ENCODE results near the gene PDGFRB. TPM values are rescaled to one million over a fixed set of nuclear protein-coding genes. Genes with fewer than 3 reads are reported as not detected.

Gene PDGFRB
- total and polyA plus RNA-seq, 4 donors = 5.2 to 13.1 (median 8.3) TPM

- Histone ChIP-seq H3K36me3 (ENCODE audit: control insufficient read depth in 4 of 4, insufficient read depth in 3 of 4, low read depth in 1 of 4, low read length in 3 of 4) (no peaks in the 10 kb centered on the region), H3K9ac (ENCODE audit: low read depth in 1 of 2, low read length in 2 of 2) (no peak overlapping the region), H3K27ac (ENCODE audit: low read depth in 1 of 2, low read length in 2 of 2) (no peak overlapping the region), H3K4me1 (ENCODE audit: control insufficient read depth in 4 of 4, insufficient read depth in 4 of 4, low read length in 3 of 4) (no peaks in the 10 kb centered on the region), H3K27me3 (ENCODE audit: control insufficient read depth in 4 of 4, insufficient read depth in 4 of 4, low read length in 3 of 4) (no peaks in the 10 kb centered on the region), H3K9me3 (ENCODE audit: control insufficient read depth in 4 of 4, low read length in 3 of 4) (no peaks in the 10 kb centered on the region), H3K4me3 (ENCODE audit: low read depth in 1 of 3, low read length in 3 of 3) (no peak overlapping the region)
- DNase-seq (ENCODE audit: low spot score) = peak; percentile 27
- TF ChIP-seq FOXA1 (IDR thresholded peaks at IDR 0.05) (no peak), YY1 (IDR thresholded peaks at IDR 0.05) (no peak), CTCF (IDR thresholded peaks at IDR 0.05; ENCODE audit: low read depth, low read length, missing input control) (no peak), RXRA (IDR thresholded peaks at IDR 0.05) (no peak), REST (IDR thresholded peaks at IDR 0.05) (no peak), SP1 (IDR thresholded peaks at IDR 0.05) (no peak), FOXA2 (IDR thresholded peaks at IDR 0.05) (no peak), HNF4A (conservative IDR thresholded peaks at IDR 0.05) (no peak)
- TF ChIP-seq, protein P1, sequence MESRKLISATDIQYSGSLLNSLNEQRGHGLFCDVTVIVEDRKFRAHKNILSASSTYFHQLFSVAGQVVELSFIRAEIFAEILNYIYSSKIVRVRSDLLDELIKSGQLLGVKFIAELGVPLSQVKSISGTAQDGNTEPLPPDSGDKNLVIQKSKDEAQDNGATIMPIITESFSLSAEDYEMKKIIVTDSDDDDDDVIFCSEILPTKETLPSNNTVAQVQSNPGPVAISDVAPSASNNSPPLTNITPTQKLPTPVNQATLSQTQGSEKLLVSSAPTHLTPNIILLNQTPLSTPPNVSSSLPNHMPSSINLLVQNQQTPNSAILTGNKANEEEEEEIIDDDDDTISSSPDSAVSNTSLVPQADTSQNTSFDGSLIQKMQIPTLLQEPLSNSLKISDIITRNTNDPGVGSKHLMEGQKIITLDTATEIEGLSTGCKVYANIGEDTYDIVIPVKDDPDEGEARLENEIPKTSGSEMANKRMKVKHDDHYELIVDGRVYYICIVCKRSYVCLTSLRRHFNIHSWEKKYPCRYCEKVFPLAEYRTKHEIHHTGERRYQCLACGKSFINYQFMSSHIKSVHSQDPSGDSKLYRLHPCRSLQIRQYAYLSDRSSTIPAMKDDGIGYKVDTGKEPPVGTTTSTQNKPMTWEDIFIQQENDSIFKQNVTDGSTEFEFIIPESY (IDR thresholded peaks at IDR 0.05) = no peak
- WGBS = 88% methylated on average over 7 of the region's 7 CpGs
Observed at GRCh38 chr5:150105928-150106615, 49.6 kb downstream of the PDGFRB start.

DNA sequence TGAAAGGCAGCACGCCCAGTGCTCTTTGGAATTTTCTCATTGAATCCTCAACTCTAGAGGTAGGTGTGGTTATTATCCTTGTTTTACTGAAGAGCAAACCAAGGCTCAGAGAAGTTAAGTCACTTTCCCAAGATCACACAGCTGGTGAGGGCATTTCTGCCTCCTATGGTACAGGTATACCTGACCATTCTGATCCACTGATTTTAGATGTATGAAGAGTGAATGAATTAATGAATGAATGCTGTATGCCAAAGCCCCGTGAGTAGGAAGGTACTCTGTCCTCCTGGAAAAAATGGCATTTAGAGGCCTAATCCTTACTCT lies 51.1 kb downstream of the PDGFRB start:
- H3K4me3 ChIP-seq (ENCODE audit: low read depth in 1 of 3, low read length in 3 of 3) = no peak overlapping the region
- WGBS = 88% methylated on average over 2 of the region's 2 CpGs
- no peaks in the 10 kb centered on the region for H3K4me1 ChIP-seq (ENCODE audit: control insufficient read depth in 4 of 4, insufficient read depth in 4 of 4, low read length in 3 of 4)
- no peak overlapping the region for H3K9ac ChIP-seq (ENCODE audit: low read depth in 1 of 2, low read length in 2 of 2)
- H3K27ac ChIP-seq (ENCODE audit: low read depth in 1 of 2, low read length in 2 of 2) = no peak overlapping the region
- no peak for DNase-seq (ENCODE audit: low spot score)
- H3K27me3 ChIP-seq (ENCODE audit: control insufficient read depth in 4 of 4, insufficient read depth in 4 of 4, low read length in 3 of 4) = no peaks in the 10 kb centered on the region
- no peaks in the 10 kb centered on the region for H3K9me3 ChIP-seq (ENCODE audit: control insufficient read depth in 4 of 4, low read length in 3 of 4)
- no peaks in the 10 kb centered on the region for H3K36me3 ChIP-seq (ENCODE audit: control insufficient read depth in 4 of 4, insufficient read depth in 3 of 4, low read depth in 1 of 4, low read length in 3 of 4)
- TF ChIP-seq HNF4G (IDR thresholded peaks at IDR 0.05) = no peak
- no peak for TF ChIP-seq EGR1 (IDR thresholded peaks at IDR 0.05; ENCODE audit: low read depth in 2 of 2)
- TF ChIP-seq RXRA (IDR thresholded peaks at IDR 0.05) = no peak
- no peak for TF ChIP-seq SP1 (IDR thresholded peaks at IDR 0.05)
- TF ChIP-seq CTCF (IDR thresholded peaks at IDR 0.05; ENCODE audit: low read depth, low read length, missing input control) = no peak
- TF ChIP-seq REST (IDR thresholded peaks at IDR 0.05) = no peak
- TF ChIP-seq, protein P2, sequence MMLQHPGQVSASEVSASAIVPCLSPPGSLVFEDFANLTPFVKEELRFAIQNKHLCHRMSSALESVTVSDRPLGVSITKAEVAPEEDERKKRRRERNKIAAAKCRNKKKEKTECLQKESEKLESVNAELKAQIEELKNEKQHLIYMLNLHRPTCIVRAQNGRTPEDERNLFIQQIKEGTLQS (IDR thresholded peaks at IDR 0.05) = no peak
- no peak for TF ChIP-seq RAD21 (IDR thresholded peaks at IDR 0.05)
- no peak for TF ChIP-seq FOXA1 (IDR thresholded peaks at IDR 0.05)
- TF ChIP-seq, protein P3, sequence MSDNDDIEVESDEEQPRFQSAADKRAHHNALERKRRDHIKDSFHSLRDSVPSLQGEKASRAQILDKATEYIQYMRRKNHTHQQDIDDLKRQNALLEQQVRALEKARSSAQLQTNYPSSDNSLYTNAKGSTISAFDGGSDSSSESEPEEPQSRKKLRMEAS (IDR thresholded peaks at IDR 0.05) = no peak
- TF ChIP-seq HNF4A (conservative IDR thresholded peaks at IDR 0.05) = no peak
- TF ChIP-seq YY1 (IDR thresholded peaks at IDR 0.05) = no peak
- no peak for TF ChIP-seq FOXA2 (IDR thresholded peaks at IDR 0.05)
- TF ChIP-seq JUND (IDR thresholded peaks at IDR 0.05) = no peak
- no peak for TF ChIP-seq GABPA (IDR thresholded peaks at IDR 0.05 in 1 of 2, conservative IDR thresholded peaks at IDR 0.05 in 1 of 2)
